Esophagus (tissue), 2 donors: ENCODE measurements around the gene TOMM7. TPM values are rescaled to one million over a fixed set of nuclear protein-coding genes. Genes with fewer than 3 reads are reported as not detected.
"Not testable (repeated sequence)": the region's sequence is repeated elsewhere in the genome, so short reads cannot be mapped to it uniquely, and the experiment has no call there.

Experiments used
- H3K27ac ChIP-seq, 2 donors: one replicate each; pipeline ENCODE4 v1.5.1; 2013; ENCODE audit warnings: low read depth in 2 of 2, mild to moderate bottlenecking in 2 of 2, inconsistent platforms in 1 of 2, low read length in 1 of 2, moderate library complexity in 1 of 2
- H3K27me3 ChIP-seq, 2 donors: one replicate each; pipeline ENCODE4 v1.6.1; 2013; ENCODE audit warnings: low read length in 2 of 2, control low read depth in 1 of 2, mild to moderate bottlenecking in 1 of 2; ENCODE audit not compliant: insufficient read depth in 2 of 2, control insufficient read depth in 1 of 2
- H3K36me3 ChIP-seq, 2 donors: one replicate each; pipeline ENCODE4 v1.6.1; 2013; ENCODE audit warnings: low read length in 1 of 2; ENCODE audit not compliant: control insufficient read depth in 2 of 2, insufficient read depth in 2 of 2
- H3K4me1 ChIP-seq, 2 donors: one replicate each; pipeline ENCODE4 v1.6.1; 2013; ENCODE audit warnings: low read length in 1 of 2; ENCODE audit not compliant: control insufficient read depth in 2 of 2, insufficient read depth in 2 of 2
- H3K4me3 ChIP-seq, 2 donors: one replicate each; pipeline ENCODE4 v1.5.1; 2013; ENCODE audit warnings: low read length in 2 of 2, mild to moderate bottlenecking in 2 of 2, low read depth in 1 of 2, moderate library complexity in 1 of 2
- H3K9me3 ChIP-seq, 2 donors: one replicate each; pipeline ENCODE4 v1.6.1; 2013; ENCODE audit warnings: mild to moderate bottlenecking in 2 of 2, low read depth in 1 of 2, low read length in 1 of 2, moderate library complexity in 1 of 2; ENCODE audit not compliant: control insufficient read depth in 2 of 2, insufficient read depth in 1 of 2
- WGBS, 2 donors: extraction: QIAGEN DNeasy Blood & Tissue Kit; methylation state at CpG; one replicate each; pipeline ENCODE4 v1.1.7; 2013; 5-methylcytosine and 5-hydroxymethylcytosine counted together
- polyA plus RNA-seq, 2 donors: library from polyadenylated mRNA; stranded (reverse); fragments of 200-250 nt; gene quantifications; one replicate each; pipeline ENCODE4 v1.2.3, GENCODE V29; 2013
- donor health status: healthy with polysubstance abuse.
- donor health status: Bipolar disorder and iron deficiency.

TOMM7 gene
- polyA plus RNA-seq, 2 donors: 87.5 to 249 TPM

DNA sequence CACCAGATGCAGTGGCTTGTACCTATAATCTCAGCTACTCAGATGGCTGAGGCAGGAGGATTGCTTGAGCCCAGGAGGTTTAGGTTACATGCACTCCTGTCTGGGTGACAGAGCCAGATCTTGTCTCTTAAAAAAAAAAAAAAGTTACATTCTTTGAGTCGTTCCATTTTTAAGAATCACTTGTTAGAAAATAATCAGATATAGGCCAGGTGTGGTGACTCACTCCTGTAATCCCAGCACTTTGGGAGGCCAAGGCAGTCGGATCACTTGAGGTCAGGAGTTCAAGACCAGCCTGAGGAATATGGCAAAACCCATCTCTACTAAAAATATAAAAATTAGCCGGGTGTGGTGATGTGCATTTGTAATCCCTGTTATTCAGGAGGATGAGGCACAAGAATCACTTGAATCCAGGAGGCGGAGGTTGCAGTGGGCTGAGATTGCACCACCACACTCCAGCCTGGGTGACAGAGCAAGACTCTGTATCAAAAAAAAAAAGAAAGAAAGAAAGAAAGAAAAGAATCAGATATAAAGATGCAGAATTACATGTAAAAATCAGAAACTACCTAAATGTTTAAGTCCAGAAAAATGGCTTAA, 42.8 kb downstream of the TOMM7 start:
- WGBS, 2 donors: 50 to 63% methylated on average over 4 of the region's 4 CpGs
- not testable (repeated sequence) for H3K9me3 ChIP-seq, H3K4me1 ChIP-seq, H3K36me3 ChIP-seq, H3K4me3 ChIP-seq, H3K27me3 ChIP-seq, H3K27ac ChIP-seq

- no peaks in the 10 kb centered on the region for H3K36me3 ChIP-seq
- no peak overlapping the region for H3K4me3 ChIP-seq
- no peak overlapping the region for H3K27ac ChIP-seq
- H3K27me3 ChIP-seq: no peaks in the 10 kb centered on the region
- H3K4me1 ChIP-seq: no peaks in the 10 kb centered on the region
- WGBS, 2 donors: 68 to 72% methylated on average over 4 of the region's 4 CpGs
- H3K9me3 ChIP-seq: no peaks in the 10 kb centered on the region
Measured at GRCh38 chr7:22776964-22777363, 45.7 kb downstream of the TOMM7 start.

DNA sequence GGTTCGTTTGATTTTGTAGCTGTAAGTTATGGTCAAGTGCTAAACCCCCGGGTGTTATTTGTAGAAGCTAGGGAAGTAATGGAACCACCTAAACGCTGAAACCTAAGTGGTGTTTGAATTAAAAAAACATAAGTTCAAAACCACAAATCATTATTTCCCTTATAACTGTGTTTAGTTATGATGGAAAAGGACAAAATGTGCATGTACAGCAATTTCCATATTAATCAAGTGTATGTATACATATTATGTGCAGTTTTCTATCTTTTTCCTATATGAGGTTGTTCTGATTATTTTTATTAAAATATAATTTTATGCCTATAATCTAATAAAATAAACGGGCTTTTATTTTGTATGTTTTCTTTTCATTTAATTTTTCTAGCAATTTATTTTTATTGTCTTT, 49.8 kb downstream of the TOMM7 start:
- Histone ChIP-seq H3K9me3 (no peaks in the 10 kb centered on the region), H3K4me3 (no peak overlapping the region), H3K27ac (no peak overlapping the region), H3K4me1 (no peaks in the 10 kb centered on the region), H3K36me3 (no peaks in the 10 kb centered on the region), H3K27me3 (no peaks in the 10 kb centered on the region)
- 59 to 62% methylated on average over 4 of the region's 4 CpGs for WGBS, 2 donors

GRCh38 chr7:22771872-22772228, 50.8 kb downstream of the TOMM7 start:
- no peaks in the 10 kb centered on the region for H3K36me3 ChIP-seq
- no peak overlapping the region for H3K4me3 ChIP-seq
- H3K27ac ChIP-seq: no peak overlapping the region
- H3K4me1 ChIP-seq: no peaks in the 10 kb centered on the region
- no peaks in the 10 kb centered on the region for H3K9me3 ChIP-seq
- WGBS, 2 donors: 70 to 79% methylated on average over 4 of the region's 4 CpGs
- H3K27me3 ChIP-seq: no peaks in the 10 kb centered on the region

- Histone ChIP-seq H3K27ac (no peak overlapping the region), H3K36me3 (no peaks in the 10 kb centered on the region), H3K27me3 (no peaks in the 10 kb centered on the region), H3K4me3 (no peak overlapping the region), H3K4me1 (no peaks in the 10 kb centered on the region), H3K9me3 (no peaks in the 10 kb centered on the region)
- WGBS, 2 donors: 93 to 99% methylated on average over 1 of the region's 1 CpG
Measured at GRCh38 chr7:22771194-22771871, 51.3 kb downstream of the TOMM7 start.

DNA sequence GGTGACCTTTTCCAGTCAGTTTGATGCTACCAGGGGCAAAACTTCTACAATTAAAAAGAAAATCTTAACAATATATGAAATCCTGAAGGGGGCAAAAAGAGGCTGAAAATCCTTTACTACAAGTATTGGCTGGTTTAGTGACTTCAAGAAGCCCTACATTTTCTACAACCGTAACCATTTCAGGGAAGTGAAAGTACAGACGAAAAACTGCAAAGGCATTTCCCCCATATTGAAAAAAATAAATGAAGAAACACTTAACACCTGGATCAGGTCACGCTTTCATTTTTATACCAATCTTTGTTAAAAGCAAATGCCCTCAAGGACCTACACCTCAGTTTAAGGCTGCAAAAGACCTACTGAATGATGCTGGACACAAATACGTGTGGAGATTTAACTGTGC, 57.0 kb downstream of the TOMM7 start:
- H3K27ac ChIP-seq: no peak overlapping the region
- H3K4me3 ChIP-seq: no peak overlapping the region
- H3K36me3 ChIP-seq: no peaks in the 10 kb centered on the region
- no peaks in the 10 kb centered on the region for H3K27me3 ChIP-seq
- no peaks in the 10 kb centered on the region for H3K9me3 ChIP-seq
- WGBS, 2 donors: 72 to 78% methylated on average over 4 of the region's 4 CpGs
- H3K4me1 ChIP-seq: no peaks in the 10 kb centered on the region

Other genes with a start within 250 kb of the TOMM7 start
- gene IL6, start 95.6 kb downstream of the TOMM7 start, polyA plus RNA-seq: under 1 TPM; 0.22 to 0.44 TPM
- gene HYCC1, start 191.3 kb upstream of the TOMM7 start, polyA plus RNA-seq: 10 to 100 TPM in 1 of 2 donors, 1 to 10 TPM in 1; 7.8 to 11.7 TPM